HG03558 (cell line): ENCODE data around the gene SCFD2.
"Not testable (repeated sequence)": the region's sequence is repeated elsewhere in the genome, so short reads cannot be mapped to it uniquely, and the experiment has no call there.

Experiments used
- ATAC-seq: cut with Tn5 transposase; IDR thresholded peaks from one replicate; pipeline ENCODE4 v1.9.1; 2021; ENCODE audit warnings: moderate number of reproducible peaks; ENCODE audit not compliant: unreplicated experiment; ENCODE audit errors: extremely low read depth

The SCFD2 gene

DNA sequence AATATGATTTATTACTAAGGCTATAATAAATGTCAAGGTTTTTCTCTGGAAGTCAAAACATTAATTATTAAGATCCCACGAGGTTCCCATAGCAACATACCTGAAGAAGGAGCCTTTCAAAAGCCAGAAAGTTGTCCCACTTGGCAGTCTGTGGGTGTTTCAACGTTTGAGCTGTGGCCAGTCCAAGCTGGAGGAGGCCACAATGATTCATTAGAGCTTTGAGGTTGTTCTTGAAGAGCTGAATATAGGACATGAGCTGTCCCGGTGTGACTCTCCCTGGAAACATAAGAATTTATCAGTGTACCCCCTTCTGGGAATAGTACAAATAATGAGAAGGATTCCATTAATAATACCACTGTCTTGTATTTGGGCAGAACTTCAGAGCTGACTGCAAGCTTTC is 92.1 kb downstream of the SCFD2 start:
- no peak for ATAC-seq

DNA sequence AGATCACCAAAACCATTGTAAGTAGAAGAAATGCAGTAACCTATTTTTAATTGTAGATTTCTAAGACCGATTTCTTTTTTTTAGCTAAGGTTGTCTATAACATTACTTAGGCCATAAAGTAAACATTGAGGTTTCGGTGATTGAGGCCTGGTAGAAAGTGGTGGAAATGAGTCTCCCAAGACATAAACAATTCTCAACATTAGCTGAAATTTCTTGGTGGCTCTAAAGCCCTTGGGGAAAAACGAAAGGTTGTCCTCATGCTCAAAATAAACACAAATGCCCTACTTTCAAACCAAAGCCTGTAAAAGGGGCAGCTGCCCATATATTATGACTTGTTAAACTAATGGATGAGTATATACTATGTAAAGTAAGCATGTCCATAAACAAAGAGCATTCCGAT is 98.8 kb downstream of the SCFD2 start:
- ATAC-seq: no peak

DNA sequence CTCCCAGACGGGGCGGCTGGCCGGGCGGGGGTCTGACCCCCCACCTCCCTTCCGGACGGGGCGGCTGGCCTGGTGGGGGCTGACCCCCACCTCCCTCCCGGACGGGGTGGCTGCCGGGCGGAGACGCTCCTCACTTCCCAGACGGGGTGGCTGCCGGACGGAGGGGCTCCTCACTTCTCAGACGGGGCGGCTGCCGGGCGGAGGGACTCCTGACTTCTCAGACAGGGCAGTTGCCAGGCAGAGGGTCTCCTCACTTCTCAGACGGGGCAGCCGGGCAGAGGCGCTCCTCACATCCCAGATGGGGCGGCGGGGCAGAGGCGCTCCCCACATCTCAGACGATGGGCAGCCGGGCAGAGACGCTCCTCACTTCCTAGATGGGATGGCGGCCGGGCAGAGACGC is 109.9 kb downstream of the SCFD2 start:
- ATAC-seq: not testable (repeated sequence)

DNA sequence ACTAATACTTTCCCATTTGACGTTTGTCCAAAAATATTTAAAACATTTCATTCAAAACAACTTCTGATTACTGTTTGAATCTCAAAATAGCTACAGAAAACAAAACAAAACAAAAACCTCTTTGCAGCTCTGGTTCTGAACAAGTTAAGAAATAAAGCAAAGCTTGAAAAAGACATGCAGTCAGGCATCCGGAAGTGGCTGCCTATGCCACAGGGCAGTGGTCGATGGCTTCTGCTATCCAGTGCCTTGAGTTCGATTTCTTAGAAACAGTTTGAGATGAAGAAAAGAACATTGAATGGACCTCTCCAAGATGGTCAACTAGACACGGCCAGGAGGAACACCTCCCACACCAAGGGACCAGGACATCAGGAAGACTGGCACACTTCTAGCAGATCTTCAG is 125.3 kb downstream of the SCFD2 start:
- ATAC-seq: no peak

DNA sequence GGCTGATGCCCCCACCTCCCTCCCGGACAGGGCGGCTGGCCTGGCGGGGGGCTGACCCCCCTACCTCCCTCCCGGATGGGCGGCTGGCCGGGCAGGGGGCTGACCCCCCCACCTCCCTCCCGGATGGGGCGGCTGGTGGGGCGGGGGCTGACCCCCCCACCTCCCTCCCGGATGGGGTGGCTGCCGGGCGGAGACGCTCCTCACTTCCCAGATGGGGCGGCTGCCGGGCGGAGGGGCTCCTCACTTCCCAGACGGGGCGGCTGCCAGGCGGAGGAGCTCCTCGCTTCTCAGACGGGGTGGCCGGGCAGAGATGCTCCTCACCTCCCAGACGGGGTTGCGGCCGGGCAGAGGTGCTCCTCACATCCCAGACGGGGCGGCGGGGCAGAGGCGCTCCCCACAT is 127.5 kb downstream of the SCFD2 start:
- ATAC-seq: not testable (repeated sequence)

DNA sequence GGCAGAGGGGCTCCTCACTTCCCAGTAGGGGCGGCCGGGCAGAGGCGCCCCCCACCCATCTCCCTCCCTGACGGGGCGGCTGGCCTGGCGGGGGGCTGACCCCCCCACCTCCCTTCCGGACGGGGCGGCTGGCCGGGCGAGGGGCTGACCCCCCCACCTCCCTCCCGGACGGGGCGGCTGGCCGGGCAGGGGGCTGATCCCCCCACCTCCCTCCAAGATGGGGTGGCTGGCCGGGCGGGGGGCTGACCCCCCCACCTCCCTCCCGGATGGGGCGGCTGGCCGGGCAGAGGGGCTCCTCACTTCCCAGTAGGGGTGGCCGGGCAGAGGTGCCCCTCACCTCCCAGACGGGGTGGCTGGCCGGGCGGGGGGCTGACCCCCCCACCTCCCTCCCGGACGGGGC is 128.1 kb downstream of the SCFD2 start:
- not testable (repeated sequence) for ATAC-seq

DNA sequence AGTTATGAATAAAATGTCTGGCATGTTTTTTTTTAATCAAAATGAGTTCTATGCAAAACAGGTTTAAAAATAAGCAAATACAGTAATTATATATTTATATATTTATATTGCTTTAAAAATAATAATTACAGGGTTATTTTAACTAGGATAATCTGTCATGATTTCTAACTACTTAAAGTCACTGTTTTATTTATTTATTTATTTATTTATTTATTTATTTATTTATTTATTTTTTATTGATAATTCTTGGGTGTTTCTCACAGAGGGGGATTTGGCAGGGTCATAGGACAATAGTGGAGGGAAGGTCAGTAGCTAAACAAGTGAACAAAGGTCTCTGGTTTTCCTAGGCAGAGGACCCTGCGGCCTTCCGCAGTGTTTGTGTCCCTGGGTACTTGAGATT is 129.2 kb downstream of the SCFD2 start:
- not testable (repeated sequence) for ATAC-seq

DNA sequence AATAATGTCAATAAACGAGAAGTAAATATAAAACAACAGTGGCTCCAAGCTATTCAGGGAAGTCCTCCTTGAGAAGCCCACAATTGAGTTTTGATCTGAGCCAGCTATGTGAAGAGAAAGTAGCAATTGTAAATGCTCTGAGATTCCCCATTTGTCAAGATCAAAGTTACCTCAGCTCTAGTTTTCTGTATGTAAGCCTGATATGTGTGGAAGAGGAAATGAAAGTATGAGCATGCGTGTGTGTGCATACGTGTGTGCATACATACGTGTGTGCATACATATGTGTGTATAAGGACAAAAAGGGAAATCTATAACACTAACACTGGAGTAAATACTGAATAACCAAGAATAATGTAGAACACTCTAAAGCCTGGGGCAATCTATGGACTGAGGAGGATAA is 130.3 kb downstream of the SCFD2 start:
- ATAC-seq: no peak

DNA sequence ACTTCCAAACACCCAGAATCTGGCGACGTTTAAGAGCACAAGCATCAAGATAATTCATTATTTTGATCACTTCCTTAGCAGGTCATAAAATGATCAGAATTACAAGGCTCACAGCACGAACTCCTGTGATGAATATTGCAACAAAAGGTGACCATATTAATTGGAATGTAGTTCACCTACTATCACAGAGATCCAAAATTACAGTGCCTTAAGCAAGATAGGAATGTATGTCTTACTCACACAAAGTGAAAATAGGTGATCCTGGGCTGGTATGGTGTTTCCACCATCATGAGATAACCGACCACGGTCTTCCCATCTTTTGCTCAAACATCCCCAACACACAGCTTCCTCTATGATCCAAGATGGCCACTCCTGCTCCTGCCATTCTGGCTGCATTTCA is 131.2 kb downstream of the SCFD2 start:
- ATAC-seq: no peak

DNA sequence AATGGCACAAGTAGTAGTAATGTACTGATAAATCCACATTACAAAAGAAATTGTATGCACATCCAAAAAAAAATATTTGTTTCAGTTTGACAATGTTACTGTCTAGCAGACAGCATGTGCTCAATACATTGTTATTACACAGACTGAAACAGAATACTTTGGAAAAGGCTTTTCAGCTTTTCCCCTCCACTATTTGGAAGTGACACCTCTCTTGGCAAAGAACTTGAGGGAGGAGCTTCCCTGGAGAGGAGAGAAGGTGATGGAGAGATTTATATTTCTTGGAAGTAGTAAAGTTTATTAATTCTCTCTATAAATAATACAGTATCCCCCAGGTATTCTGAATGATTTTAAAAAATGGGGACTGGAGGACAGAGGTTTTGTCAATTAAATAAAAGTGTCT is 131.8 kb downstream of the SCFD2 start:
- no peak for ATAC-seq

DNA sequence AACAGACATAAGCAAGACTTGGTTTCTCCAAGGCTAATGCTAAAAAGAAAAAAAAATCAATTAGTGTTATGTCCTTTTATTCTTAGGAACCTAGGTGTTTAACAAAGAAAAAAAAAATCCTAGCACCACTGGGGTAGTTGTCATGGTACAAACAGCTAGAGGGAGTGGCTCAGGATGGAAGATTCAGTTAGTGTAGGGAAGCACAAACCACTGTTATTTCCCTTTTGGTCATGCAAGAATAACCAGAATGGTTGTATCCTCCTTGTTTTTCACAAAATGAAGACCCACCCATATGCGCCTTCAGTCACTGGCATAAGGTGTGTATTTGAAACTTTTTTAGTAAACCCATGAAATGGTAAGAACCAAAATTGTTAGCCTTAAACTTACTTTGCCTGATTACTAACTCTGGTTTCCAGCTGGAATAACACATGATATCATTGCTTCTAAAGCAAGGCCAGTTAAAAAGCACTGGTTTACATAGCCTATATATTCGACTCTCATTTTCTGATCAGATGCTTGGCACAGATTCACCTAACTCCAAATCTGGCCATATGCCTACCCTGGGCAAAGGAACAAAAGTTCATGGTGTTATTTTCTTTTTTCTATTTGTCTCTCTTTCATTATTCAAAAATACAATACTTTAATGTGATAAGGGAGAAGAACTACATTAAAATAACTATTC is 132.6 kb downstream of the SCFD2 start:
- ATAC-seq: no peak

DNA sequence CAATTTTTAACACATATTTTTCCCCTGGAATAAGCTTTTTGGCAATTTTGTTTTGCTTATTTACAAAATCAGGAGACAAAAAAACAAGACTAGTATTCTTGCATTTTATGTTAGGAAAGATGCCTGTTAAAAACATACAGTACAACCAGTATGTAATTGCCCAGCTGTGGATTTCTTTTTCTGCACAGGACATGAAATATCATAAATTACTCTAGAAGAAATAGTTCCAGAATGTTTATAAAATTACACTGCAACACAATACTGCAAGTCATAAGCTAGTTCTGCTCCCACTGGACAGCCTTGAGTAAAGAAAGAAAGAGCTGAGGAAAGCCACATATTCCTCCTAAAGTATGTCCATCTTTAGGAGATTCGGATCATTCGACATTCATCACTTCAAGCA is 133.5 kb downstream of the SCFD2 start:
- ATAC-seq: no peak

DNA sequence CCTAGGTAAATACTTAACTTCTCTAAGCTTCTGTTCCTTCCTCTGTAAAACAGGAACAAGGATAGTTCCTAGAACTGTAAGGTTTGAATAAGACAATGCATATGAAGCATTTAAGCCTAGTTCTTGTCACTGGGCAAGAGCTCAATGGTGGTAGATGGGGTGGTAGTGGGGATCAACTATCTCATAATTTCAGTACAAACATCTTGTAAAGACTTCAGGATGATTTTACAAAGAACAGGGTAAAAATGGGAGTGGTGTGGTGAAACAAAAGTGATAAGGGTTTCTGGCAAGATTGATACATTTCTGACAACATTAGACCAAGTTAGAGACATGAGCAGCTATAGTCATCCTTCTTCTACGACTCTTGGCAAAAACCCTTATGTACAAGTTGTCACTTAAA is 137.8 kb downstream of the SCFD2 start:
- ATAC-seq: no peak

DNA sequence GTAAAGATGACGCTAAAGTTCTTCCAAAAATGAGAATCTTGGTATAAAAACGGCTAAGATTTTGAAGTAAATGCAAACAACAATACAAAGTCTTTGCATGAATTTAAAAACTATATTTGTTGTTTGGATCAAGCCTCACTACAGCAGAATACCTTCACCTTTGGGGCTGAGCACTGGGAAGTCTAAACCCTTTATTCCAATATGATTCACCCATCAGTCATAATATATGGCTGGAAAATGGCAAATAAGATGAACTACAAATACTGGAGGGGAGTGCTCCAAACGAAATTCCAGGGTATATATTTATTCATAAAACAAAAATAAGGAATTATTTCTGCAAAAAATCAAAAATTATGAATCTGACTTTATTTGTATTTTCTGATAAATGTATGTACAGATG is 138.4 kb downstream of the SCFD2 start:
- no peak for ATAC-seq

DNA sequence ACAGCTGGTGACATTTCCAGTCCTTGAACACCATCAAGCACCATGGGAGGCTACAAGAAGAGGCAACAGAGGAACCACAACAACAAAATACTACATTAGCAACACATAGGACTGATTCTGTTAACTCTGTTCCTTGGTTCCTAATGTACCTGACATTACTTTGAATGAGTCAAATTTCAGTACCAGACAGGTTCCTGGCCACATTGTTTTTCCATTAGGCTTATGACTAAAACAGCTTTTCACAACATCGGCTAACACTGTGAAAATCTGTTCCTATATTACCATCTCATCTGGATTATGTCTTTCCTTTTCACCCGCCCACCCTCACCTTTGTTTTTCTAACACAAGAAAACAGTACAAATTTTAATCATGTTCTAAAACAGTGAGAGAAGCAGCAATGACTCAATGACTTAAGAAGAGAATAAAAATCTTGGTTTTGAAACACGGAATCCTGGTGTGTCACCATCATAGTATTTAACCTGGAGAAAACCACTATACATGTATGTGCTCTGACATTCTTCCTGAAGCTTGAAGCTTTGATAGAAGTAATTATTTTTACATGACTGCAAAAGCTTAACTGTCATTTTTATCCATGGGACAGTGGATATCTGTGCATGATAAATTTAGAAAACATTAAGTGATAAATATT is 143.9 kb downstream of the SCFD2 start:
- ATAC-seq: no peak

DNA sequence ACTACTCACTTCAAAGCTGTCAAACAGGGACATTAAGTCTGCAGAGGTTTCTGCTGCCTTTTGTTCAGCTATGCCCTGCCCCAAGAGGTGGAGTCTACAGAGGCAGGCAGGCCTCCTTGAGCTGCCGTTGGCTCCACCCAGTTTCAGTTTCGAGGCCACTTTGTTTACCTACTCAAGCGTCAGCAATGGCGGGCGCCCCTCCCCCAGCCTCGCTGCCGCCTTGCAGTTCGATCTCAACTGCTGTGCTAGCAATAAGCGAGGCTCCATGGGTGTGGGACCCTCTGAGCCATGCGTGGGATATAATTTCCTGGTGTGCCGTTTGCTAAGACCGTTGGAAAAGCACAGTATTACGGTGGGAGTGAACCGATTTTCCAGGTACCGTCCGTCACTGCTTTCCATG is 146.7 kb downstream of the SCFD2 start:
- ATAC-seq: not testable (repeated sequence)

DNA sequence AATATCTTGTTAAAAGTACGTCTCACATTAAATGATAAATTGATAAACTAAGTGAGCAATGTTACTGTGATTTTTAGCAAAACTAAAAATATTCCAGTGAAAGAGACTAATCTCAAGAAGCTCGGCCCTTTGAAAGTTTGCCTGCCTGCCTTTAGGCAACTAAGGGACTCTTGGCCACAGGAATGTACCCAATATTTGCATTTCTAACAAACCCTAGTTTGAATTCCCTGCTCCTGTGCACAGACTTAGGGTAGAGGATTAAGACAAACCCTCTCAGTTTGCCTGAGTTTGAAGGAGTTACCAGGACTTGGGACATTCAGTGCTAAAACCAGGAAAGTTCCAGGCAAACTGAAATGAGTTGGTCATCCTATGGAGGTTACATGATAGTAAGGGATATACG is 157.1 kb downstream of the SCFD2 start:
- no peak for ATAC-seq

DNA sequence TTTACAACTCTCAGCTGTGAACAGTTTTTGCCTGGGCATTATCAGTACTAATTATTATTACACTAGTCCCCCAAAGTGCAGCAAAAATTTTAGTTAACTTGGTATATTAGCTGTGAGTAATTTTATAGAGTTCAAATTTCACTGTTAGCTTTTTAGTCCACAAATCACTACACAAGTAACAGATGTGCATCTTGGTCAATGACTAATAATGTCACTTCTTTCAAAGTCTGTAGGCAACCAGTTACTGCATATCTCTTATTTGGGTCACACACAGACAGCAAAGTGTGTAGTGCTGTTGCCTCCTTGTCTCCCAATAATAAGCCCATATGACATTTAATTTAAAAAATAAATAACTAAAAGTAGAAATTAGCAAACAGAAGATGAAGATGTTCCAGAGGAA is 159.9 kb downstream of the SCFD2 start:
- ATAC-seq: no peak

DNA sequence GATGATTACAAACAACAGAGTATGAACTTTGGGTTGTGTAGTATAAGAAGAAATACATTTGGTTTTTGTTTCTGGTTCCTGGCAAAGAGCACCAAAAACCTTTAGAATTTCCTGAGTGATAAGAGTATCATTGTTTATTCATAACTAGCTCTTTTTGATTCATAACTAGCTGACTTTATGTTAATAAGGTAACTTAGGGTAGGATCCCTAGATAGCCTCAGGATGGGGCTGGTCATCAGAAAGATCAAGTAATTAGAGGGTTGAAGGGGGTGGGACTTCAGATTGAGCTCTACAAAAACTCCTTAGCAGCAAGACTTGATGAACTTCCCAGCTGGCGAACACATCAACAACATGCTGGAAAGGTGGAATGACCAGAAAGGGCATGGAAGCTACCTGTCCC is 166.5 kb downstream of the SCFD2 start:
- ATAC-seq: no peak

DNA sequence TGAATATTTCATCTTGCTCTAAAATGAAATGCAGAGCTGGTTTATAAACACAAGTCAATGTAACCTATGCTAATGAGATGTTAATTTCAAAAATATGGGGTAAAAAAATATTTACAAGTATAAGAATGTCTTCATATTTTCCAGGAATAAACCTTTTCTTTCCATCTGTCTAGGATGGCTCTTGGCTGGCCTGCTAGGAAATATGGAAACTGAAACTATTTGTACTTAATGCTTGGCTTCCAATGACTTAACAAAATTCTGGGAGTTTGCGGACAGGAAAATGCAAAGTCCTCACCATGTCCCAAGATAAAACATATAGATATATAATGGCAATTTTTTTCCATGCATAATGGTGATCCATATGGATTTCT is 168.1 kb downstream of the SCFD2 start:
- no peak for ATAC-seq

DNA sequence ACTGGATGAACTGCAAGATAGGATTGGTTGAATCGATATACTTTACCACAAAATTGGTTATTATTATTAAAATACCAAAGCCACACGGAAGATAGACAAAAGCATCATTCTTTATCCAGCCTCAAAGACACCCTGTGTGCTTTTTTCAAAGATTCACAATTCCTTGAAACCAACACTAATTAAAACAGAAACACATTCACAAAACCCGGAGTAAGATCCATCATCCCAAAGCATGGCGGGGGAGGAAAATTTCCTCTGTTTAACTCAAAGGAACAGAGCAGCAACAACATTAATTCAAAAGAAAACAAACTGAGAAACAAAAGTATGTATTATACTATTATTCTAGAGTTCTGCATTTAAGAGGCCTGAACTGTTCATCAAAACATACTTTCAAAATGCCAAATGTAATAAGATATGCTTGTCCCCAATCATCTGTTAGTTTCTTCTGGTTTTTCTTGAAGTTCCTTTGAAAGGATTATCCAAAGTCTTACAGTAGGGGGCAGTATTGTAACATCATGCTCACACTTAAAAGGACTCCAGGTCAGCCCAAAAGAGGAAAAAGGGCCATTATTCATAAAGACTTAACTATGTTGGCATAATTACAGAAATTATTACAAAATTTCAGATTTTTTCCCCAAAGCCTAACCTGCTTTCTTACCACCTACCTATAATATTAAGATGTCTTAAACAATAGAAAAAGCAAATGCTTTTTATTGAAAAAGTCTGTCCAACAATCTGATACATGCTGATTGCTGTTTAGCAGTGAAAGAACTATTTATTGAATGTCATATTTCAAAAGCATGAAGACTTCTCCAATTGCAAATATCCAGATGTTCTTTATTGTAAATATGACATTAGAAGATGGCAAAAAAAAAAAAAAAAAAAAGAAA is 168.7 kb downstream of the SCFD2 start:
- no peak for ATAC-seq
